GM19468 (cell line): Measurements from ENCODE around the gene UGT1A10.

ENCODE experiments used
- ATAC-seq: cut with Tn5 transposase; IDR thresholded peaks from one replicate; pipeline ENCODE4 v1.9.1; 2021; ENCODE audit warnings: mild to moderate bottlenecking, moderate library complexity, moderate number of reproducible peaks; ENCODE audit not compliant: unreplicated experiment; ENCODE audit errors: extremely low read depth

Gene UGT1A10

DNA sequence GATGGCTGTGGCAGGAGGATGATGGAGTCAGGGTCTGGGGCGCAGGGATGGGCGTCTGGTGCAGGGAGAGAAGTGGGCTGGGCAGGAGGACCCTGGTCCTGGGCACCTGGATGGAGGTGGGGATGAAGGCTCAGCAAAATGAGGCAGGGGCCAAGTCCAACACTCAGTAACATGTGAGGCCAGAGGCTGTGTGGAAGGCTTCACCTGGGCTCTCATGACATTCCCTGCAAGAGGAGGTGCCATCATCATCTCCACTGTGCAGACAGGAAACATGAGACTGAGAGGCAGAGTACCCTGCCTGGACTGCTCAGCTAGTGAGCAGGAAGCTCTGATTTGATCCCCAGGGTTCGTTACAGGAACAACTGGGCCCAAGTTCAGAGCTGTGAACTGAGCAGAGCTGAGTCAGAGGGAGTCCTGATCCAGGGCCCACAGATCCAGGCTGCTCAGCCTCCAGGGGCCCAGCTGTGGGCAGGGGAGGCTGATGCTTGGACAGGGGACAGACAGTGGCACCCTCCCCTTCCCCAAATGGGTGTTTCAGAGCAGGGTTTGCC is 181.2 kb downstream of the UGT1A10 start:
- ATAC-seq = no peak

DNA sequence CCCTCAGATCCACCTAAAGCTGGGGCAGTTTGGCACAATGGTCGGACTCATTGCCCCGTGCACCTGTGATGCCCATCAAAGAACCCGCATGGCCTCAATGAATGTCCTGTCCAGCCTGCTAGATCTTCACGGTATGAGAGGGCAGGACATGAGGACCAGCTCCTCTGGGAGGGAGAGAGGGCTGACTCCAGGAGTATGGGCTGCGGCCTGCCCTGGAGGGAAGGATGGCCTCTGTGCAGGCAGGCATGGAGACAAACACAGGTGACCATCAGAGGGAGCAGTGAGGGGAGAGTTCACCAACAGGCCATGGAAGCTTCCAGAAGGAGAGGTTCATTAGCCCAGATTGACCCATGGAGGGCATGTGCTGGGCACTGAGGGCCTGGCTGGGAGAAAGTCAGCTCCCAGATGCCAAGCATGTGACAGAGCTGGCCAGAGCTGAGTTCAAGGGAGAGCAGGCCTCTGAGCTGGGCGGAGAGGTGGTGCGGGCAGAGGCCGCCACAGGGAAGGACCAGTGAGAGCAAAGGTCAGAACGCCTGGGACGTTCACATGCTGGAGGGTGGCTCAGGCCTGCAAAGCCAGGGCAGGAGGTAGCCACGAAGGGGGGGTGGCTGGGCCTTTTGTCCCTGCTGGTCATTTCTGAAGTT is 181.9 kb downstream of the UGT1A10 start:
- ATAC-seq = no peak

GRCh38 chr2:233818639-233819621 is 182.7 kb downstream of the UGT1A10 start:
- no peak for ATAC-seq

DNA sequence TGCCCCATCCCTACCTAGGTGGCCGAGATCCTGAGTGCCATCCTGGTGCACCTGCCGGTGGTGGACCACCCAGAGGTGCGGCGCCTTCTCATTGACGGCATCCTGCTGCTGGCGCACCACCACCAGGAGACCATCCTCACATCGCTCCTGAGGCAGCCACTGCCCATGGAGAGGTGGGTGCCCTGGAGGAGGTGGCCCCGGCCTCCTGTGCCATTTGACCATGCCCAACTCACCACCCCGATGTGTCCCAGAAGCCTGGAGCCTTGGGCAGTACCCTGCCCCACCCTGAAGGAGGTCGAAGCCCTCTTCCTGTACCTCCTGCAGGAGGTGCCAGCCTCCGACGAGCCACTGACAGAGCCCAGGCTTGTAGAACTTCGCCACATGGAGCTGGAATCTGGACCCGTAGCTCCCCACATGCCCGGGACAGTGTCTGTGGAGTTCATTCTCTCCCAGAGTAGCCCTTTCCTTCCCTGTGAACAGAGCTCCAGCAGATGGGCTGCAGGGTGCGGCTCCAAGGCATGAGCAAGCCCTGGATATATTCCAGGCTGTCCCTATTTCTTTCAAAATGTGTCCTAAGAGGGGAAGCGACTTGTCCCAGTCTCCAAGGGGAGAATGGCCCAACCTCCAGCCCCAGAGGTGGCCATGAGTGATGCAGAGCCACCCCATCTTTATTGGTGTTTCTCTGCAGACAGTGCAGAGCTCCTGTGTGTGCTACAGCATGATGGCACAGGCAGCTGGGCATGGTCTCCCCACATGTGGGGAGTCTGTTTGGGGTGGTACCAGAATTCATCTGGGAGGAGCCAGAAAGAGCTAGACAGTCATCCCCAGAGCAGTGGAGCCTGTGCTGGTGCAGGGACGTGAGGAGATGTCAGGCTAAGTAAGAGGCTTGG is 183.9 kb downstream of the UGT1A10 start:
- ATAC-seq = no peak

GRCh38 chr2:233820774-233821105 is 184.5 kb downstream of the UGT1A10 start:
- ATAC-seq = no peak

- ATAC-seq = no peak
Observed at GRCh38 chr2:233821196-233821595, 184.9 kb downstream of the UGT1A10 start.

DNA sequence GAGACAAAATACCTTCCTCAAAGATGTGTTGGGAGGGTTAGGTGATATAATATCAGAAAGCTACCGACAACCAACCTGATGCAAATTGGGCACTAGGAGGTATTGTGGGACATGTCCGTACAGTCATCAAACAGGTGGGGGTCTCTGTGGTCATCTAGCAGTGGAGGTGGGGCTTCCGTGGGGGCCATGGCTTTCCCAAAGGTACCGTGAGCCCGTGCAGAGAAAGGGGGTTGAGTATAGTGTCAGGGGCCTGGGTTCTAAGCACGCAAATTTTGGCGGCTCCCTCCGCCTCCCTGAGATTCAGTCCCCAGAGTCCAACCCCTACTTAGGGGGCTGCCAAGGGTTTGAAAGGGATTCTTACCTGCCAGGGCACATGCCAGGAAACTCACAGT is 185.5 kb downstream of the UGT1A10 start:
- ATAC-seq = no peak

GRCh38 chr2:233822101-233822771 is 186.0 kb downstream of the UGT1A10 start:
- ATAC-seq = no peak
